CD4-positive, alpha-beta T cell treated with Interleukin-6 for 4 hours (primary cell): Measurements from ENCODE around the gene PCNX1.
"Not testable (repeated sequence)": the region's sequence is repeated elsewhere in the genome, so short reads cannot be mapped to it uniquely, and the experiment has no call there.

Experiments
- DNase-seq: peaks from one replicate; pipeline ENCODE4 v3.0.0-alpha.2; 2020; ENCODE audit warnings: mixed read lengths

The PCNX1 gene

GRCh38 chr14:70907176-70907995 is at the start of gene PCNX1:
TSS of gene PCNX1 (plus strand) at chr14:70907459. CDS start at chr14:70907851, 392 bp downstream.
- DNase-seq, result peak; percentile 93

GRCh38 chr14:70857496-70857890 is 49.8 kb upstream of the PCNX1 start:
- DNase-seq, result no peak

GRCh38 chr14:70858641-70859040 is 48.6 kb upstream of the PCNX1 start:
- no peak for DNase-seq

GRCh38 chr14:70866992-70867391 is 40.3 kb upstream of the PCNX1 start:
- not testable (repeated sequence) for DNase-seq

GRCh38 chr14:70871001-70871400 is 36.3 kb upstream of the PCNX1 start:
- no peak for DNase-seq

- peak; percentile 39 for DNase-seq
These were observed 35.2 kb upstream of the PCNX1 start for GRCh38 chr14:70871863-70872677.

- DNase-seq, result no peak
These were observed 34.6 kb upstream of the PCNX1 start for GRCh38 chr14:70872678-70873020.

- peak; percentile 37 for DNase-seq
These were observed 33.6 kb upstream of the PCNX1 start for GRCh38 chr14:70873627-70874026.

GRCh38 chr14:70875811-70876460 is 31.3 kb upstream of the PCNX1 start:
- not testable (repeated sequence) for DNase-seq

- no peak for DNase-seq
These were observed 27.8 kb upstream of the PCNX1 start for GRCh38 chr14:70879448-70879847.

GRCh38 chr14:70880888-70881287 is 26.4 kb upstream of the PCNX1 start:
- not testable (repeated sequence) for DNase-seq

- DNase-seq, result no peak
These were observed 25.6 kb upstream of the PCNX1 start for GRCh38 chr14:70881549-70882177.

GRCh38 chr14:70882776-70883492 is 24.3 kb upstream of the PCNX1 start:
- peak; percentile 26 for DNase-seq

- DNase-seq, result peak; percentile 34
These were observed 22.5 kb upstream of the PCNX1 start for GRCh38 chr14:70884595-70885342.

GRCh38 chr14:70885343-70886022 is 21.8 kb upstream of the PCNX1 start:
- no peak for DNase-seq

- DNase-seq, result peak; percentile 40
These were observed 20.6 kb upstream of the PCNX1 start for GRCh38 chr14:70886421-70887206.

- DNase-seq, result no peak
These were observed 20.0 kb upstream of the PCNX1 start for GRCh38 chr14:70887207-70887681.

- DNase-seq, result no peak
These were observed 19.3 kb upstream of the PCNX1 start for GRCh38 chr14:70887737-70888499.

GRCh38 chr14:70888681-70889175 is 18.5 kb upstream of the PCNX1 start:
- no peak for DNase-seq
